Panc1 (cell line): ENCODE data around the gene CTNNBIP1. TPM values are rescaled to one million over a fixed set of nuclear protein-coding genes. Genes with fewer than 3 reads are reported as not detected.

Experiments used
- ATAC-seq: fragments of 200-7000 bp; cut with Tn5 transposase; 2 replicates; pipeline ENCODE4 v1.9.1; 2020; ENCODE audit warnings: mild to moderate bottlenecking, moderate library complexity
- BruUV-seq: library from RNA; stranded (reverse); fragments of 400-500 nt; replicated peaks from 2 replicates; lab custom pipeline; 2021; lab: Mats Ljungman, UMichigan
- CTCF ChIA-PET: fragments of 300-600 bp; sonication (Branson Sonifier 250); formaldehyde crosslinking; loops from one replicate; lab custom pipeline; 2022; ENCODE audit warnings: antibody characterized with exemption; lab: Charles Lee
- POLR2A ChIA-PET: fragments of 300-600 bp; sonication (Branson Sonifier 250); formaldehyde crosslinking; loops from one replicate; lab custom pipeline; 2022; ENCODE audit warnings: antibody characterized with exemption; lab: Charles Lee
- DNase-seq: peaks from one replicate; pipeline ENCODE4 v3.0.0-alpha.2; 2010; ENCODE audit warnings: low read depth, low spot score
- H3K27ac ChIP-seq: 2 replicates; pipeline ENCODE4 v1.5.1; 2011; ENCODE audit warnings: mild to moderate bottlenecking, low read length, inconsistent platforms
- H3K27me3 ChIP-seq: fragments of 200-500 bp; sonication (Bioruptor generic); 2 replicates; pipeline ENCODE4 v1.6.0; 2014; ENCODE audit warnings: low read length, inconsistent platforms; ENCODE audit not compliant: control insufficient read depth, insufficient read depth
- H3K36me3 ChIP-seq: fragments of 200-500 bp; sonication (Bioruptor generic); 2 replicates; pipeline ENCODE4 v1.5.1; 2014; ENCODE audit warnings: inconsistent platforms, mild to moderate bottlenecking, low read length, moderate library complexity; ENCODE audit not compliant: control insufficient read depth, insufficient read depth
- H3K4me1 ChIP-seq: 2 replicates; pipeline ENCODE4 v1.5.1; 2011; ENCODE audit warnings: inconsistent platforms, mild to moderate bottlenecking, low read length, moderate library complexity; ENCODE audit not compliant: control insufficient read depth, insufficient read depth
- H3K4me3 ChIP-seq, 2 experiments: 2 replicates each; pipeline ENCODE4 v1.5.1; 2011 to 2012; ENCODE audit warnings: low read depth in 2 of 2, low read length in 2 of 2, mild to moderate bottlenecking in 2 of 2, inconsistent platforms in 1 of 2, moderate library complexity in 1 of 2
- H3K9me3 ChIP-seq: fragments of 200-500 bp; sonication (Bioruptor generic); 2 replicates; pipeline ENCODE4 v1.5.1; 2014; ENCODE audit warnings: low read depth, mild to moderate bottlenecking, inconsistent platforms, low read length, moderate library complexity; ENCODE audit not compliant: control insufficient read depth, insufficient read depth
- CTCF ChIP-seq: fragments of 450-650 bp; IDR thresholded peaks from 2 replicates; pipeline ENCODE4 v1.5.1; 2017; ENCODE audit warnings: mild to moderate bottlenecking
- POLR2AphosphoS5 ChIP-seq: IDR thresholded peaks from 2 replicates; pipeline ENCODE4 v1.6.1; 2012; ENCODE audit warnings: mild to moderate bottlenecking, low read depth, low read length, moderate library complexity
- REST ChIP-seq, 2 experiments: IDR thresholded peaks; 2 replicates each; pipeline ENCODE4 v1.6.1; 2011 to 2012; ENCODE audit warnings: low read depth in 2 of 2, control low read depth in 1 of 2, low read length in 1 of 2, mild to moderate bottlenecking in 1 of 2, moderate library complexity in 1 of 2; ENCODE audit not compliant: insufficient read depth in 1 of 2
- SIN3A ChIP-seq: IDR thresholded peaks from 2 replicates; pipeline ENCODE4 v1.6.1; 2012; ENCODE audit warnings: low read depth, mild to moderate bottlenecking, low read length, moderate library complexity, borderline replicate concordance; ENCODE audit not compliant: insufficient read depth
- TCF7L2 ChIP-seq: IDR thresholded peaks from 2 replicates; pipeline ENCODE4 v1.6.1; 2011; ENCODE audit warnings: mild to moderate bottlenecking, low read depth, low read length, inconsistent platforms
- in situ Hi-C: cut with HindIII; loops from 2 replicates; pipeline ENCODE4 v1.10.0; 2016; ENCODE audit warnings: low sequenced_read_pairs, low pct_unique_long_range_greater_than_20kb
- intact Hi-C: fragments of 100-400 bp; cut with micrococcal nuclease; formaldehyde crosslinking; loops from one replicate; pipeline ENCODE4 v1.10.0; 2022; ENCODE audit not compliant: unreplicated experiment
- total RNA-seq: library from RNA; stranded (reverse); gene quantifications from one replicate; pipeline ENCODE4 v1.2.1, GENCODE V29; 2021; ENCODE audit not compliant: unreplicated experiment

Gene CTNNBIP1
- total RNA-seq, 1 experiment from 2014 or later, result 36.9 TPM

- Histone ChIP-seq H3K9me3 (no peaks in the 10 kb centered on the region), H3K4me1 (no peaks in the 10 kb centered on the region), H3K27ac (no peak overlapping the region), H3K4me3 (no peak overlapping the region), H3K27me3 (no peaks in the 10 kb centered on the region), H3K36me3 (no peaks in the 10 kb centered on the region; the same call in 1 of the 2 replicates)
- intact Hi-C loops, result no loop called here
- ChIA-PET POLR2A (no interaction called here), CTCF (interaction anchor here (0.6 to 1.5 kb wide), 3 partner anchors 37 to 100 kb away, joined by 4 to 14 read pairs (median 9); no protein-coding TSS in a partner anchor)
- DNase-seq (no peak), ATAC-seq (no peak)
- BruUV-seq, result no TSS peak
- in situ Hi-C loops, result no loop called here
- TF ChIP-seq TCF7L2 (no peak), SIN3A (no peak)
Measured at GRCh38 chr1:9914610-9914937, 4.5 kb upstream of the CTNNBIP1 start.

GRCh38 chr1:9912264-9912936, 2.3 kb upstream of the CTNNBIP1 start:
- no peak for ATAC-seq
- TF ChIP-seq REST (IDR thresholded peaks at IDR 0.05; ENCODE audit: insufficient read depth in 1 of 2, low read depth in 2 of 2, low read length in 1 of 2) (no peak), CTCF (no peak), SIN3A (no peak), POLR2AphosphoS5 (no peak), TCF7L2 (no peak)
- POLR2A ChIA-PET, result interaction anchor here (1.0 kb wide), 1 partner anchor 41 kb away, joined by 4 read pairs; no protein-coding TSS in a partner anchor
- no peaks in the 10 kb centered on the region; the same call in 1 of the 2 replicates for H3K36me3 ChIP-seq
- in situ Hi-C loops (no loop called here), intact Hi-C loops (no loop called here)
- BruUV-seq, result no TSS peak
- H3K9me3 ChIP-seq, result no peaks in the 10 kb centered on the region
- CTCF ChIA-PET, result no interaction called here
- peaks cover 8% of the 10 kb centered on the region for H3K4me1 ChIP-seq
- H3K4me3 ChIP-seq, result no peak overlapping the region
- no peak overlapping the region for H3K27ac ChIP-seq
- H3K27me3 ChIP-seq, result no peaks in the 10 kb centered on the region
- DNase-seq, result no peak
